Measurements from ENCODE around the gene CST5. TPM values are rescaled to one million over a fixed set of nuclear protein-coding genes. Genes with fewer than 3 reads are reported as not detected.

CST5 gene
- total and polyA plus RNA-seq, 10 donors: not detected

DNA sequence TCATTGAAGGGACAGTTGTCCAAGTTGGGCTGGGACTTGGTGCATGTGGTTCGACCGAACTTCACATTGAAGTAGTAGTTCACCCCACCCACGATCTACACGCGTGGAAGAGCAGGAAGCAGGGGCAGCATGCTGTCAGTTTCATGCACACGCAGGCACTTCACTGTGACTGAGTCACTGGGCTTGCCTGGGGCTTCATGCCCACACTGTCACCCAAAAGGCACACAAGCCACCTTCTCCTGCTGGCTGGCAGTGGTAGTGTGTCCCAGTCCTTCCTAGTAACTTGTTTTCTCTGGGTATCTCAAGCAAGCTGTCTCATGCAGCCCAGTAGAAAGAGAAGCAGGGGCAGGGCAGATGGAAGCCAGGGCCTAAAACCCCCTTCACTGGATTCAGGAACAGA lies 2.0 kb downstream of the CST5 start:
- H3K9me3 ChIP-seq: no peaks in the 10 kb centered on the region
- 63 to 90% (median 82%) methylated on average over 4 to 6 of the region's 6 CpGs for WGBS, 5 donors
- peaks cover 0 to 9% (median 0%) of the 10 kb centered on the region in 7 donors for H3K27me3 ChIP-seq (replicated peaks in 1 of 7)
- H3K27ac ChIP-seq: no peak overlapping the region
- no peak for TF ChIP-seq CTCF (IDR thresholded peaks at IDR 0.05 in 8 of 11, conservative IDR thresholded peaks at IDR 0.05 in 3 of 11)
- TF ChIP-seq POLR2A (IDR thresholded peaks at IDR 0.05): no peak
- TF ChIP-seq POLR2AphosphoS5 (IDR thresholded peaks at IDR 0.05): no peak
- H3K4me1 ChIP-seq: no peaks in the 10 kb centered on the region
- no peak overlapping the region for H3K4me3 ChIP-seq
- intact Hi-C loops (cut with DNase I; ENCODE audit: low total_unique reads): no loop called here
- H3K36me3 ChIP-seq: no peaks in the 10 kb centered on the region
- no peak for DNase-seq

DNA sequence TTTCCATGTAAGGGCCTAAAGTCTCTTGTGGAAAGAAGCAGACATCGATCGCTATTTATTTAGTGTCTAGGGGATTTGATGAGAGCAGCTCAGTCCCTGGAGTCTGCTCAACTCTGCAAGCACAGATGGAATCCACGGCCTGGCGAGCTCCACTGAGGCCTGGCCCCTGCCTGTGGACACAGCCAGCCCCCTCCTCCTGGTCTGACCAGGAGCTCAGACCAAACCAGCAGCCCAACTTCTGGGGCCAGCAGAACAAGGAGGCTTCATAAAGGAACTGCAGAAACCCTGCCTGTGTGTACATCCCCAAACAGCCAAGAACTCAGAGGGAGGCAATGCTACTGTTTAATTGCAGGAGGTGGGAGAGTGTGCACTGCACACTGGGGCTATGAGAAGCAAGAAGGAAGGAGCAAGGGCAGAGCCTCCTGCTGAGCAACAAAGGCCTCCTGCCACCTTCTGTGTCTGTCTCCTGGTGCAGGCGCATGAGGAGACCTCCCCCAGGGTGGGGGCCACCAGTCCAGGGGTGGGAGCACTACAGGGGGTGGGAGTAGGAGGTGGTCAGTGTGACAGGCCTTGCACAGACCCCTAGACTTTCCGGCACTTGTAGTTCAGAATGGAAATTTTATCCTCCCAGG lies 3.8 kb downstream of the CST5 start:
- DNase-seq: no peak
- H3K27me3 ChIP-seq (replicated peaks in 1 of 7): peaks cover 0 to 11% (median 0%) of the 10 kb centered on the region in 7 donors
- no peak overlapping the region for H3K4me3 ChIP-seq
- intact Hi-C loops (cut with DNase I; ENCODE audit: low total_unique reads): no loop called here
- 73 to 82% (median 79%) methylated on average over 6 of the region's 6 CpGs for WGBS, 5 donors
- H3K27ac ChIP-seq: no peak overlapping the region
- no peaks in the 10 kb centered on the region for H3K36me3 ChIP-seq
- H3K4me1 ChIP-seq: no peaks in the 10 kb centered on the region
- no peaks in the 10 kb centered on the region for H3K9me3 ChIP-seq
- TF ChIP-seq POLR2A (IDR thresholded peaks at IDR 0.05): no peak
- TF ChIP-seq POLR2AphosphoS5 (IDR thresholded peaks at IDR 0.05): no peak
- TF ChIP-seq CTCF (IDR thresholded peaks at IDR 0.05 in 8 of 11, conservative IDR thresholded peaks at IDR 0.05 in 3 of 11): no peak

DNA sequence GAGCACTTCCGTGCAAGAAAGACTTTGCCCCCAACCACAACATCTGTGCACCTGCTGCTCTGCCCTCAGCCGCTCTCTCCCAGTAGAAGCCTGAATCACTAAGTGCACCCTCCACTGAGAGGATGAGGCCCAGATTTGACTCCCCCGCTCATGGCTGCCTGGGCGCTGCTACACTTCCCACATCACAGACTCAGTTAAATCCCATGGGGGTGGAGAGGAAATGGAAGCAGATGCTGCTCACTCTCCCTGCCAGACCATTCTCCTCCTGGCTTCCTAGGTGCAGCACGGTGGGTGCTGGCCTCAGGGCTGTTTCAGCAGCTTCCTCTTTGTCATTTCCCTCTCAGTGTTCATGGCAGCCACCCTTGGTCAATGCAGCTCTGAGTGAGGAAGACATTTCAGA lies 4.8 kb downstream of the CST5 start:
- intact Hi-C loops (cut with DNase I; ENCODE audit: low total_unique reads): no loop called here
- H3K9me3 ChIP-seq: no peaks in the 10 kb centered on the region
- TF ChIP-seq POLR2AphosphoS5 (IDR thresholded peaks at IDR 0.05) (no peak), POLR2A (IDR thresholded peaks at IDR 0.05) (no peak), CTCF (IDR thresholded peaks at IDR 0.05 in 8 of 11, conservative IDR thresholded peaks at IDR 0.05 in 3 of 11) (no peak)
- DNase-seq: no peak
- H3K36me3 ChIP-seq: no peaks in the 10 kb centered on the region
- H3K27ac ChIP-seq: no peak overlapping the region
- no peak overlapping the region for H3K4me3 ChIP-seq
- no peaks in the 10 kb centered on the region for H3K4me1 ChIP-seq
- peaks cover 0 to 14% (median 0%) of the 10 kb centered on the region in 7 donors for H3K27me3 ChIP-seq (replicated peaks in 1 of 7)
- 29 to 51% (median 39%) methylated on average over 4 to 5 of the region's 5 CpGs for WGBS, 5 donors

GRCh38 chr20:23873370-23874015 lies 6.1 kb downstream of the CST5 start:
- Histone ChIP-seq H3K4me3 (no peak overlapping the region), H3K4me1 (no peaks in the 10 kb centered on the region), H3K36me3 (no peaks in the 10 kb centered on the region), H3K27ac (no peak overlapping the region), H3K27me3 (replicated peaks in 1 of 7) (peaks cover 0 to 26% (median 3%) of the 10 kb centered on the region in 7 donors), H3K9me3 (no peaks in the 10 kb centered on the region)
- no peak for DNase-seq
- WGBS, 5 donors: 51 to 71% (median 54%) methylated on average over 3 of the region's 3 CpGs
- TF ChIP-seq POLR2A (IDR thresholded peaks at IDR 0.05): no peak
- intact Hi-C loops (cut with DNase I; ENCODE audit: low total_unique reads): no loop called here
